OCI-LY3 (cell line): ENCODE results near the gene RPS24.
"Not testable (repeated sequence)": the region's sequence is repeated elsewhere in the genome, so short reads cannot be mapped to it uniquely, and the experiment has no call there.

Source experiments
- H2AFZ ChIP-seq: fragments of 200-600, 300-600 bp; shearing (Covaris generic); 2 replicates; pipeline ENCODE4 v1.6.0; 2014; ENCODE audit warnings: antibody characterized with exemption, low read depth, low read length
- H3K27ac ChIP-seq: fragments of 200-600, 300-600 bp; sonication (generic); 2 replicates; pipeline ENCODE4 v1.5.1; 2014; ENCODE audit warnings: mild to moderate bottlenecking, low read length, moderate library complexity, mixed read lengths
- H3K27me3 ChIP-seq: fragments of 200-600, 300-600 bp; sonication (generic); 2 replicates; pipeline ENCODE4 v1.6.1; 2014; ENCODE audit warnings: low read depth, low read length, mixed read lengths
- H3K36me3 ChIP-seq: fragments of 200-600, 300-600 bp; sonication (generic); replicated peaks from 2 replicates; pipeline ENCODE3; 2014; ENCODE audit warnings: low read depth, low read length, mixed read lengths
- H3K4me1 ChIP-seq: fragments of 300-600, 200-600 bp; sonication (generic); 2 replicates; pipeline ENCODE4 v1.6.1; 2014; ENCODE audit warnings: low read length, mixed read lengths
- H3K4me2 ChIP-seq: fragments of 200-600, 300-600 bp; sonication (generic); 2 replicates; pipeline ENCODE4 v1.6.1; 2014; ENCODE audit warnings: low read length, mixed read lengths
- H3K4me3 ChIP-seq: fragments of 300-600, 200-600 bp; sonication (generic); 2 replicates; pipeline ENCODE4 v1.5.1; 2014; ENCODE audit warnings: antibody characterized with exemption, mild to moderate bottlenecking, low read length, moderate library complexity
- H3K79me2 ChIP-seq: fragments of 300-600, 200-600 bp; shearing (Covaris generic); 2 replicates; pipeline ENCODE4 v1.6.1; 2014; ENCODE audit warnings: mild to moderate bottlenecking, low read length, mixed read lengths
- H3K9ac ChIP-seq: fragments of 300-600, 200-600 bp; shearing (Covaris generic); 2 replicates; pipeline ENCODE4 v1.6.0; 2014; ENCODE audit warnings: mild to moderate bottlenecking, low read length, moderate library complexity
- H3K9me3 ChIP-seq: fragments of 200-600, 300-600 bp; shearing (Covaris generic); 2 replicates; pipeline ENCODE4 v1.6.1; 2014; ENCODE audit warnings: low read length, mixed read lengths; ENCODE audit not compliant: insufficient read depth
- H4K20me1 ChIP-seq: fragments of 200-600, 300-600 bp; sonication (generic); 2 replicates; pipeline ENCODE4 v1.6.1; 2016; ENCODE audit warnings: low read length, mixed read lengths; ENCODE audit not compliant: insufficient read depth
- CTCF ChIP-seq: fragments of 200-600, 300-600 bp; sonication (generic); IDR thresholded peaks from 2 replicates; pipeline ENCODE4 v1.5.1; 2014; ENCODE audit warnings: antibody characterized with exemption, low read length, low read depth
- EZH2phosphoT487 ChIP-seq: fragments of 200-600 bp; shearing (Covaris generic); IDR thresholded peaks from 2 replicates; pipeline ENCODE4 v1.6.1; 2018; ENCODE audit warnings: antibody characterized with exemption, mixed run types, low read depth

The RPS24 gene

GRCh38 chr10:77993620-77994019 lies 40.0 kb upstream of the RPS24 start:
- TF ChIP-seq EZH2phosphoT487 (no peak), CTCF (no peak)
- Histone ChIP-seq H3K36me3 (peaks cover 9% of the 10 kb centered on the region), H3K9ac (no peak overlapping the region), H3K79me2 (no peaks in the 10 kb centered on the region), H2AFZ (no peak overlapping the region), H3K27ac (no peak overlapping the region), H3K27me3 (no peaks in the 10 kb centered on the region), H3K4me3 (no peak overlapping the region), H4K20me1 (no peaks in the 10 kb centered on the region), H3K4me2 (no peak overlapping the region), H3K4me1 (no peaks in the 10 kb centered on the region), H3K9me3 (no peaks in the 10 kb centered on the region)

GRCh38 chr10:77998780-77999179 lies 34.9 kb upstream of the RPS24 start:
- not testable (repeated sequence) for H3K4me3 ChIP-seq, H3K9ac ChIP-seq, H3K9me3 ChIP-seq, H3K4me1 ChIP-seq, H3K27me3 ChIP-seq, H3K4me2 ChIP-seq, H3K79me2 ChIP-seq, H4K20me1 ChIP-seq, H2AFZ ChIP-seq, H3K27ac ChIP-seq
- peaks cover 17% of the 10 kb centered on the region for H3K36me3 ChIP-seq

GRCh38 chr10:78000206-78000605 lies 33.5 kb upstream of the RPS24 start:
- H3K9ac ChIP-seq, result no peak overlapping the region
- H3K27ac ChIP-seq, result no peak overlapping the region
- peaks cover 15% of the 10 kb centered on the region for H3K36me3 ChIP-seq
- H3K4me2 ChIP-seq, result no peak overlapping the region
- H3K4me3 ChIP-seq, result no peak overlapping the region
- no peaks in the 10 kb centered on the region for H3K4me1 ChIP-seq
- no peaks in the 10 kb centered on the region for H4K20me1 ChIP-seq
- no peak for TF ChIP-seq CTCF
- no peak for TF ChIP-seq EZH2phosphoT487
- H2AFZ ChIP-seq, result no peak overlapping the region
- H3K9me3 ChIP-seq, result no peaks in the 10 kb centered on the region
- H3K79me2 ChIP-seq, result no peaks in the 10 kb centered on the region
- H3K27me3 ChIP-seq, result no peaks in the 10 kb centered on the region

- Histone ChIP-seq H3K4me2 (no peak overlapping the region), H3K27ac (no peak overlapping the region), H2AFZ (no peak overlapping the region), H3K9me3 (no peaks in the 10 kb centered on the region), H4K20me1 (no peaks in the 10 kb centered on the region), H3K27me3 (no peaks in the 10 kb centered on the region), H3K4me3 (no peak overlapping the region), H3K36me3 (peaks cover 15% of the 10 kb centered on the region), H3K79me2 (no peaks in the 10 kb centered on the region), H3K4me1 (no peaks in the 10 kb centered on the region), H3K9ac (no peak overlapping the region)
- TF ChIP-seq CTCF (no peak), EZH2phosphoT487 (no peak)
Observed at GRCh38 chr10:78000956-78001472, 32.6 kb upstream of the RPS24 start.
